ENCODE results near the gene MYRIP.

The MYRIP gene

GRCh38 chr3:39803956-39804355 lies 5.5 kb upstream of the MYRIP start:
- Histone ChIP-seq H3K36me3 (ENCODE audit: control insufficient read depth, insufficient read depth, low read length) (no peaks in the 10 kb centered on the region), H3K4me3 (replicated peaks; ENCODE audit: low read depth, low read length) (no peak overlapping the region), H3K27me3 (replicated peaks; ENCODE audit: control insufficient read depth, insufficient read depth, low read length) (no peaks in the 10 kb centered on the region; the same call in 1 of the 2 replicates)
- TF ChIP-seq CTCF (IDR thresholded peaks at IDR 0.05; ENCODE audit: insufficient read depth, low read length, poor library complexity, severe bottlenecking): no peak
- no peak for DNase-seq (ENCODE audit: extremely low read depth, insufficient read length)

GRCh38 chr3:39804951-39805350 lies 4.5 kb upstream of the MYRIP start:
- Histone ChIP-seq H3K36me3 (ENCODE audit: control insufficient read depth, insufficient read depth, low read length) (no peaks in the 10 kb centered on the region), H3K27me3 (replicated peaks; ENCODE audit: control insufficient read depth, insufficient read depth, low read length) (peaks cover 1% of the 10 kb centered on the region), H3K4me3 (replicated peaks; ENCODE audit: low read depth, low read length) (no peak overlapping the region)
- DNase-seq (ENCODE audit: extremely low read depth, insufficient read length): no peak
- no peak for TF ChIP-seq CTCF (IDR thresholded peaks at IDR 0.05; ENCODE audit: insufficient read depth, low read length, poor library complexity, severe bottlenecking)

- Histone ChIP-seq H3K4me3 (replicated peaks; ENCODE audit: low read depth, low read length) (no peak overlapping the region), H3K36me3 (ENCODE audit: control insufficient read depth, insufficient read depth, low read length) (no peaks in the 10 kb centered on the region), H3K27me3 (replicated peaks; ENCODE audit: control insufficient read depth, insufficient read depth, low read length) (peaks cover 5% of the 10 kb centered on the region)
- DNase-seq (ENCODE audit: extremely low read depth, insufficient read length): no peak
- TF ChIP-seq CTCF (IDR thresholded peaks at IDR 0.05; ENCODE audit: insufficient read depth, low read length, poor library complexity, severe bottlenecking): no peak
Observed at GRCh38 chr3:39805650-39806049, 3.8 kb upstream of the MYRIP start.

DNA sequence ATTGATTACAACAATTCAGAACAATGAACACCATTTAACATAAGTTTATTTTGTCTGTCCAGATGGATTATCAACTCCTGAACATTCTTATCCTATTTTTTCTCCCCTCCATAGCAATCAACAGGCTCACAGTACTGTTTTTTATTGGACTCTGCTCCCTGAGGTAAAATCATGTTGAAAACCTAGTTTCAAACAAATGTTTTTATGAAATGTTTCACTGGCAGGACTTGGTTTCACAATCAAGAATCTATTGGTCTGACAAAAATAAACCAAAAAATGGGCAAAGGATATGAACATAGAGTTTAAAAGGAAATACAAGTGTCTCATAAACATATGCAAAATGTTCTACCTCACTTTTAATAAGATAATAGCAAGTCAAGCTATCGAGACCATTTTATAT lies 2.6 kb upstream of the MYRIP start:
- Histone ChIP-seq H3K27me3 (replicated peaks; ENCODE audit: control insufficient read depth, insufficient read depth, low read length) (peaks cover 6% of the 10 kb centered on the region), H3K4me3 (replicated peaks; ENCODE audit: low read depth, low read length) (no peak overlapping the region), H3K36me3 (ENCODE audit: control insufficient read depth, insufficient read depth, low read length) (no peaks in the 10 kb centered on the region)
- no peak for DNase-seq (ENCODE audit: extremely low read depth, insufficient read length)
- no peak for TF ChIP-seq CTCF (IDR thresholded peaks at IDR 0.05; ENCODE audit: insufficient read depth, low read length, poor library complexity, severe bottlenecking)

DNA sequence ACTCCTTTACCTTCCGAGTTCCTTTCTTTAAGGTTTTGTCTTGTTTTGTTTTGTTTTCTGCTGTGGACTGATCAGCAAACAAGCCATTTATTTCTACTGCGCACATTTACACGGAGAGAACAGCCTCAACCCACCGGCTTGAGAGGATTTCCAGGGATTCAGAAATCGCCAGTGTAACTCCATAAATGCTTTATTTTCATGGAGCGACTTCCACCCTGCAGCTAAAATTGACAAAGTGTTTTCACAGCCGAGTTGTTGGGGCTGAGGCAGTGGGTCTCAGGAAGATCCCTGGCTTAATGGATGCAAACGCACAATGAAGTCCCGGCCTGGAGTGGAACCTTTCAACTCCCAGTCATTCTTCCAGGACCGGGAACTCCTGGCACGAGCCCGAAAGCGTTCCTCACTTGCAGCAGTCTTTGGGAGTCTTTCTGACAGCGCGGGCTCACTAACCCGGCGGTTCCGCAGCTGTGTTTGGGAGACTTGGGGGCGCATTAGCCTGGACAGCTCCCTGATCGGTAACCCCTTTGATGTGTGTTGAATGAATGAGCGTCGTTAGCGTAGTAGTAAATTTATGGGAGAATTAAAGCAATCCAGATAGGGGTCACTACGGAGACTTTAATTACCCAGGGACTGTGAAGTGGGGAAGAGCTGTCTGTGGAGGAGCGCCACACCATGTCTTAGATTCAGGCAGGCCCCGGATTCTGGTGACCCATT lies 785 bp upstream of the MYRIP start:
- DNase-seq (ENCODE audit: extremely low read depth, insufficient read length): no peak

More for the DNA sequence above, 785 bp upstream of the MYRIP start:
- Histone ChIP-seq H3K4me3 (replicated peaks; ENCODE audit: low read depth, low read length) (no peak overlapping the region), H3K27me3 (replicated peaks; ENCODE audit: control insufficient read depth, insufficient read depth, low read length) (peaks cover 6% of the 10 kb centered on the region), H3K36me3 (ENCODE audit: control insufficient read depth, insufficient read depth, low read length) (no peaks in the 10 kb centered on the region)
- TF ChIP-seq CTCF (IDR thresholded peaks at IDR 0.05; ENCODE audit: insufficient read depth, low read length, poor library complexity, severe bottlenecking): no peak

Data from GM06990 (cell line).